Activated naive CD4-positive, alpha-beta T cell treated with anti-CD3 and anti-CD28 coated beads, Interleukin-2, amount 50 U/mL, for 24 hours (primary cell): ENCODE data around the gene SLCO4A1.
A peak's percentile ranks its signal among the peaks of the same experiment; 100 is the strongest.

Experiments
- H3K27ac Mint-ChIP-seq: one replicate; pipeline ENCODE4 v1.8.0; 2021; ENCODE audit warnings: mild to moderate bottlenecking, mixed read lengths
- H3K27me3 Mint-ChIP-seq: one replicate; pipeline ENCODE4 v1.8.0; 2021; ENCODE audit warnings: mixed read lengths
- H3K36me3 Mint-ChIP-seq: one replicate; pipeline ENCODE4 v1.8.0; 2021; ENCODE audit warnings: mixed read lengths
- H3K4me1 Mint-ChIP-seq: one replicate; pipeline ENCODE4 v1.8.0; 2021; ENCODE audit warnings: mixed read lengths
- H3K4me3 Mint-ChIP-seq: one replicate; pipeline ENCODE4 v1.8.0; 2021; ENCODE audit warnings: mild to moderate bottlenecking, mixed read lengths
- H3K9me3 Mint-ChIP-seq: one replicate; pipeline ENCODE4 v1.8.0; 2021; ENCODE audit warnings: mixed read lengths

SLCO4A1 gene

DNA sequence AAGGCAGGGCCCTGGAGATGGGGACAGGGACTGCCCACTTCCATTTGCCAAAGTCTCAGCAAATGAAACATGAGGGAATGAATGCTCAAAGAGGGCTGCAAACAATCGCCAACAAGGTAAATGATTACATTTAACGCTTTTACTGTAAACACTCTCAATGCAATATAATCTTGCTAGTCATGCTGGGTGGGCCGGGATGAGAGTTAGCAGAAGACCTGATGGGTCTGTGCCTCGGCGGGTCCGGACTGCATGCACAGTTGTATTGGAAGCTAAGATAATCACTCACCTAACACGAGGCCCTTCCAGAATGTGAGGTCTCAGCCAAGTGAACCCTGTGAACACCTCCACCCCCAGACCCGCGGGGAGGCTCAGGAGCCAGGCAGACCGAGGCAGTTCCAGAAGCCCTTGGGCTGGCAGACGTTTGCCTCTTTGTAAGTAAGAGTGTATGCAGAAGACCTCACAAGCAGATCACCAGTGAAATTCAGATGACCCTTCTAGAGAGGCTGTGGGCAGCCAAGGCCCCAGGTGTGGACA is 4.7 kb upstream of the SLCO4A1 start:
- H3K9me3 Mint-ChIP-seq = no peaks in the 10 kb centered on the region
- H3K36me3 Mint-ChIP-seq = no peaks in the 10 kb centered on the region
- H3K27ac Mint-ChIP-seq = no peak overlapping the region
- H3K27me3 Mint-ChIP-seq = peaks cover 1% of the 10 kb centered on the region
- no peaks in the 10 kb centered on the region for H3K4me1 Mint-ChIP-seq
- no peak overlapping the region for H3K4me3 Mint-ChIP-seq

DNA sequence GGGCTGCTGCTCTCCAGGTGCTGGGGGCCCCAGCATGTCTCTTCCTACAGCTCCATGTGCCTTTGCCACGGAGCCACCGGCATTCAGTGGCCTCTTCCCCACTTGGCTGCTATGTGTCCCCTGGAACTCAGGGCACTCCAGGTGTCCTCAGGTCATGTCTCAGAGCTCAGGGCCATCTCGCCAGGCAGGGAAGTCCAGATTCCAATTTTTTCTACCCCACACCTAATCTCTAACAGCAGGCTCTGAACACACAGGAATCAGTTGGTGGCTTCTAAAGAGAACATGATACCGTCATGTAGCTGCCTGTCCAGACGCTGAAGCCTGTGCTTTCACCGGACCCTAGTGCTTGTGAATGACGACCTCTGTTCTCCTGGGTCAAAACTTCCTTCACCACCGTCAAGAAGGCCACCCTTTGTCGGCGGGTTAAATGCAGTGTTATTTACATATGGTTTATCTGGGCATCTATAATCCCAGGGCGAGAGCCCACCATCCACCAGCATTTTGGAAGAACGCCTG is 4.2 kb upstream of the SLCO4A1 start:
- no peaks in the 10 kb centered on the region for H3K27me3 Mint-ChIP-seq
- no peak overlapping the region for H3K4me3 Mint-ChIP-seq
- no peaks in the 10 kb centered on the region for H3K36me3 Mint-ChIP-seq
- no peaks in the 10 kb centered on the region for H3K9me3 Mint-ChIP-seq
- H3K4me1 Mint-ChIP-seq = no peaks in the 10 kb centered on the region
- no peak overlapping the region for H3K27ac Mint-ChIP-seq

DNA sequence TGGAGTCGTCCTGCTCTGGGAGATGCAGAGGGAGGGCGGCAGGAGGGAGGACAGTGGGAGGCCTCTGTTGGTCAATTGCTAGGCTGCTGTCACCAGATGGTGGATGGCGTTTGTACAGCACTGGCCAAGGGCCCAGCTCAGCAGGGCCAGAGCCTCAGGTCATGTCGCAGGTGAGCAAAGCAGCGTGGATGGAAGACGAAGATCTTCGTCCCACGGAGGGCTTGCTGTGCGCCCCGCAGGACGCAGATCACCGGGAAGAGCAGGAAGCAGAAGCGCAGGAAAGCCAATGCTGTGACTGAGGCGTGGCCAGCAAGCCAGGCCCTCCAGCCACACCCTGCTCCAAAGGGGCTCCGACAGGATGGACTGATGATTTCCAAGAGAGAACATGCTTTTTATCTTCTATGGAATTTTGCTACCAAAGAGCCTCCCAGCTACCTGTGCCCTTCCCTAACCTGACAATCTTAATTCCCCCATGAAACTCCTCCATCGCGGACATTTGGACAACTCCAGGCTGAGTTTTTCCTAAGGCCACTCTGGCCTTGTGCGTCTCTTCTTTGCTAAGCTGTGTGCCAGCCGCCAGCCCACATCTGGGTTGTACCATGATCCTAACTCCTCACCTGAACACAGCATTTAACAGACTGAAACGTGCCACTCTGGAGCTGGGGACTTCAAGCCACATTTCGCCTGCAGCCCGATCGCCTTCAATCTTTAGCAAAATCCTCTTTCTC is 3.5 kb upstream of the SLCO4A1 start:
- Mint-ChIP-seq H3K27me3 (no peaks in the 10 kb centered on the region), H3K36me3 (no peaks in the 10 kb centered on the region), H3K4me1 (no peaks in the 10 kb centered on the region), H3K27ac (no peak overlapping the region), H3K9me3 (no peaks in the 10 kb centered on the region), H3K4me3 (no peak overlapping the region)

GRCh38 chr20:62639765-62640164 is 2.5 kb upstream of the SLCO4A1 start:
- no peak overlapping the region for H3K27ac Mint-ChIP-seq
- H3K4me1 Mint-ChIP-seq = no peaks in the 10 kb centered on the region
- H3K4me3 Mint-ChIP-seq = no peak overlapping the region
- no peaks in the 10 kb centered on the region for H3K36me3 Mint-ChIP-seq
- H3K9me3 Mint-ChIP-seq = no peaks in the 10 kb centered on the region
- H3K27me3 Mint-ChIP-seq = no peaks in the 10 kb centered on the region

- H3K4me1 Mint-ChIP-seq = no peaks in the 10 kb centered on the region
- no peaks in the 10 kb centered on the region for H3K36me3 Mint-ChIP-seq
- H3K4me3 Mint-ChIP-seq = no peak overlapping the region
- H3K9me3 Mint-ChIP-seq = no peaks in the 10 kb centered on the region
- no peaks in the 10 kb centered on the region for H3K27me3 Mint-ChIP-seq
- H3K27ac Mint-ChIP-seq = no peak overlapping the region
Observed at GRCh38 chr20:62640870-62641269, 1.4 kb upstream of the SLCO4A1 start.

- Mint-ChIP-seq H3K4me1 (no peaks in the 10 kb centered on the region), H3K27ac (peak overlapping the region; percentile 72), H3K4me3 (peak overlapping the region; percentile 82), H3K36me3 (no peaks in the 10 kb centered on the region), H3K9me3 (no peaks in the 10 kb centered on the region), H3K27me3 (no peaks in the 10 kb centered on the region)
Observed at GRCh38 chr20:62641321-62642050, 817 bp upstream of the SLCO4A1 start.

DNA sequence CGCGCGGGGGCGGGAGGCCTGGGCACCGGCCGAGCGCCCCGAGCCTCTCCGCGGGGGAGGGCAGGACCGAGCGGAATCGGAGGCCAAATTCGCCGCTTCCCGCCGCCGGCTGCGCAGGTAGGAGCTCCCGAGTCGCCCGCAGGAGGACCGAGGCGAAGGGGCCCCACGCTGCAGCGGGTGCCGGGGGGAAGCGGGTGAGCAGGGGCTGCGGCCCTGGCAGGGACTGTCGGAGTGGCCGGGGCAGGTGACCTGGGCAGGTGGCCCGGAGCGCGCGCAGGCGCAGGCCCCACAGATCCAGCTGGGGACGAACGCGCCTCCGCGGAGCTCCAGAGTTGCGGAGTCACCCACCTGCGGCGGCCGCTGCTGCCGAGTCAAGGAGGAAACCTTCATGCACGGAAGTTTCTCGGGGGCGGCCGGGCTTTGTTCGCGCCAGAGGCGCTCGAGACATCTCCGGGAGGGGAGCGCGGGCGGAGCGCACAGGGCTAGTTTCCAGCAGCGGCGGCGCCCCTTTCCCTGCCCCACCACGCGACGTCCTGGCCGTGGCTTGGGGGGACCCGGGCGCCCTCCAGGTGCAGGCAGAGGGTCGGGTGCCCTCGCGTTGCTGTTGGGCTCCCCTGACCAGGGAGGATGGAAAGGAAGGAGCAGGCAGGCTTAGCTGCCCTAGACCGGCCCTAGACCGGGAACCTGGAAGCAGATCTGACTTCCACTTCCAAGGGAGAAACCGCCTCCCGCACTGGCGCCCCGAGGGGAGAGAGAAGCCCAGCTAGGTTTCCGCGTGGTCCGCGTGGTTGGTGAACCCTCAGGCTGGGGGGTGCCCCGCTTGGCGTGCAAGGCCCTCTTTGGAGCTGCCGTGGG is 590 bp downstream of the SLCO4A1 start:
- H3K9me3 Mint-ChIP-seq = no peaks in the 10 kb centered on the region
- peaks cover 6% of the 10 kb centered on the region for H3K4me1 Mint-ChIP-seq
- H3K27me3 Mint-ChIP-seq = no peaks in the 10 kb centered on the region
- no peaks in the 10 kb centered on the region for H3K36me3 Mint-ChIP-seq
- H3K4me3 Mint-ChIP-seq = peak overlapping the region; percentile 73
- no peak overlapping the region for H3K27ac Mint-ChIP-seq

DNA sequence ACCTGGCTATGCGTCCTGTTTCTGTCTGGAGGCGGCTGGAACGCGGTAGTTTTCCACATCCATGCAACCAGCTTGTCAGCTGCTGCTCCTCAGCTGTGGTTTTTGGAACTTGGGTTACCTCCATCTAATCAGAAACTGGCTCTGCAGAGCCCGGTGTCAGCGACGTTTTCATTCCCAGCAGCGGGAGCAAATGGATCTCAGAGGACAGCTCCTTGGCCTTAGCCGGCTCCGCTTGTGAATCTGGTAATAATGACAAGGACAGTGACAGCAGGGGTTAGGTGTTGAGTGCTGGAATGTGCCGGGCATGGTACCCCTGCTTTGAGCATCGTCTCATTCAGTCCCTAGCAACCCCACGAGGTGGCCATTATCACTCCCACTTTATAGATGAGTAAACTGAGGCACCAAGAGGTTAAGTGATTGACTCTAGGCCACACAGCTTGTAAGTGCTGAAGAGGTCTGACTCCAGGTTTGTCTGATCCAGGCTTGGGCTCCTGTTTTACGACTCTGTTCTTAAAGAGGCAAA is 1.3 kb downstream of the SLCO4A1 start:
- H3K4me3 Mint-ChIP-seq = peak overlapping the region; percentile 73
- H3K9me3 Mint-ChIP-seq = no peaks in the 10 kb centered on the region
- no peaks in the 10 kb centered on the region for H3K36me3 Mint-ChIP-seq
- no peaks in the 10 kb centered on the region for H3K27me3 Mint-ChIP-seq
- peaks cover 6% of the 10 kb centered on the region for H3K4me1 Mint-ChIP-seq
- no peak overlapping the region for H3K27ac Mint-ChIP-seq

GRCh38 chr20:62644044-62644795 is 1.9 kb downstream of the SLCO4A1 start:
- Mint-ChIP-seq H3K36me3 (no peaks in the 10 kb centered on the region), H3K4me1 (peaks cover 6% of the 10 kb centered on the region), H3K9me3 (no peaks in the 10 kb centered on the region), H3K4me3 (peak overlapping the region; percentile 73), H3K27me3 (no peaks in the 10 kb centered on the region), H3K27ac (no peak overlapping the region)

- H3K4me1 Mint-ChIP-seq = peaks cover 9% of the 10 kb centered on the region
- no peak overlapping the region for H3K27ac Mint-ChIP-seq
Observed at GRCh38 chr20:62644802-62645496, 2.6 kb downstream of the SLCO4A1 start.

DNA sequence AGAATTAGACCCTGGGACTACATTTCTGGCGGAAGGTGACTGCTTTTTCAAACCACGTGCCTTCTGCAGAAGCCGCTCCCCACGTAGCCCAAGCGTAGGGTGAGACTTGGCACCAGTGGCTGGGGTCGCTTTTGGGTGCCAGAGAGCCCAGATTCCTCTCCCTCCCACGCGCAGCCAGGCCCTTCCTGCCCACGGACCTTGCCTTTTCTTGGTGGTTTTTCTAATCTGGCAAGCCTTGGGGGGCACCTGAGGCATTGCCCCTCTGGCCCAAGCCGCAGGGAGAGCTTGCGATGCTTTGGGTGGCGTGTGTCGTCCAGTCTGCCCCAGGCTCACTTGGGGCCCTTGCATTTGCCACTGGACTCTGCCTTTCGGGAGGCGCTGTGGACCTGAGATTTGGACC is 3.3 kb downstream of the SLCO4A1 start:
- H3K4me3 Mint-ChIP-seq = no peak overlapping the region
- peaks cover 12% of the 10 kb centered on the region for H3K4me1 Mint-ChIP-seq
- no peaks in the 10 kb centered on the region for H3K27me3 Mint-ChIP-seq
- H3K27ac Mint-ChIP-seq = no peak overlapping the region
- no peaks in the 10 kb centered on the region for H3K36me3 Mint-ChIP-seq
- no peaks in the 10 kb centered on the region for H3K9me3 Mint-ChIP-seq

More at GRCh38 chr20:62644802-62645496, 2.6 kb downstream of the SLCO4A1 start:
- Mint-ChIP-seq H3K36me3 (no peaks in the 10 kb centered on the region), H3K9me3 (no peaks in the 10 kb centered on the region), H3K27me3 (no peaks in the 10 kb centered on the region), H3K4me3 (peak overlapping the region; percentile 15)

GRCh38 chr20:62646851-62647520 is 4.7 kb downstream of the SLCO4A1 start:
- Mint-ChIP-seq H3K27me3 (no peaks in the 10 kb centered on the region), H3K27ac (no peak overlapping the region), H3K4me1 (peaks cover 26% of the 10 kb centered on the region), H3K4me3 (no peak overlapping the region), H3K9me3 (no peaks in the 10 kb centered on the region), H3K36me3 (no peaks in the 10 kb centered on the region)

DNA sequence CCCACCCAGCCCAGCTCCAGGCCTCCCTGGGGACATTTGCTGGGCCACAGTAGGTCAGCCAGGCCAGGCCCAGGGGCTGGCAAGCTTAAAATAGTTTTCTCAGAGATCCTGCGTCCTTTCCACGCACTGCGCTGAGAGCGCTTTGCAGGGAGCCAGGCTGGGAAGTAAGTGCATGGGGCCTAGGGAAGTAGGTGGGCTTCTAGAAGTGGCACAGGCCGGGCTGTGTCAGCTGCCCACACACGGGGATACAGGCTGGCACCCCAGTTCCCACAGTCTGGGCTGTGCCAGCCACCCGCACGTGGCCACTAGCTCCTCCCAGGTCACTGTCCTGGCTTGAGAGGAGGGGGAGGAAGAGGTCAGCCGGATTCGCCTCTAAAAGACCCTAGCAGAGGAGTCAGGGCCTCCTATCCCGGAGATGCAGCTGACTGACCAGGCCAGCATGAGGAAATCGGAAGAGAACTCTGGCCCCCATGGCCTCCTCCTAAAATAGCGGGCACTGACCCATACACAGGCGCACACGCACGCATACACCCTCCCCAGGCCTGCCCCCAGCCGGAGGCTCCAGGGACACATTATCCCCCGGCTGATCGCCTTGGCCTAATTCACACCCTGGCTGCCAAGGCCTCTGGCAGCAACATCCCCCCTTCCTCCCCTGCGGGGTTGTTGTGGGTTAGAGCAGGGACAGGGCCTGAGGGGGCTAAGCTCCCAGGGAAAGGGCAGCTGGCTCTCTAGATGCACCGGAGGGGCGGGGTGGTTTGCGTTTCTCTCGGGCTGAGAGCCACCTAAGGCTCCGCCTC is 5.4 kb downstream of the SLCO4A1 start:
- no peaks in the 10 kb centered on the region for H3K36me3 Mint-ChIP-seq
- no peak overlapping the region for H3K27ac Mint-ChIP-seq

More for the DNA sequence above, 5.4 kb downstream of the SLCO4A1 start:
- Mint-ChIP-seq H3K4me3 (no peak overlapping the region), H3K9me3 (no peaks in the 10 kb centered on the region), H3K27me3 (no peaks in the 10 kb centered on the region), H3K4me1 (peaks cover 32% of the 10 kb centered on the region)
